WERI-Rb-1 (cell line): ENCODE measurements around the gene EPAS1.

ENCODE experiments used
- DNase-seq: peaks from one replicate; pipeline ENCODE4 v3.0.0-alpha.2; 2020
- H3K27ac ChIP-seq: fragments of 250-450 bp; sonication (Bioruptor Pico); 2 replicates; pipeline ENCODE4 v1.5.1; 2020; ENCODE audit warnings: mild to moderate bottlenecking, moderate library complexity
- H3K27me3 ChIP-seq: fragments of 250-450 bp; sonication (Bioruptor Pico); 2 replicates; pipeline ENCODE4 v1.5.1; 2021; ENCODE audit warnings: mild to moderate bottlenecking, low read depth, moderate library complexity; ENCODE audit not compliant: insufficient read depth, severe bottlenecking
- H3K36me3 ChIP-seq: fragments of 250-450 bp; sonication (Bioruptor Pico); 2 replicates; pipeline ENCODE4 v1.5.1; 2020; ENCODE audit warnings: mild to moderate bottlenecking, moderate library complexity
- H3K4me3 ChIP-seq: 2 replicates; pipeline ENCODE4 v1.5.1; 2011; ENCODE audit warnings: low read depth, mild to moderate bottlenecking, control low read depth, low read length
- H3K9me3 ChIP-seq: fragments of 250-450 bp; sonication (Bioruptor Pico); 2 replicates; pipeline ENCODE4 v1.5.1; 2021; ENCODE audit warnings: mild to moderate bottlenecking, moderate library complexity; ENCODE audit not compliant: severe bottlenecking
- CTCF ChIP-seq: IDR thresholded peaks from 2 replicates; pipeline ENCODE4 v1.5.1; 2011; ENCODE audit warnings: low read depth, mild to moderate bottlenecking, control low read depth, inconsistent platforms, low read length

Gene EPAS1

GRCh38 chr2:46368401-46368800, 71.2 kb downstream of the EPAS1 start:
- Histone ChIP-seq H3K27me3 (no peaks in the 10 kb centered on the region), H3K36me3 (no peaks in the 10 kb centered on the region), H3K27ac (no peak overlapping the region), H3K4me3 (no peak overlapping the region), H3K9me3 (peaks cover 6% of the 10 kb centered on the region)
- DNase-seq = no peak
- TF ChIP-seq CTCF = no peak

GRCh38 chr2:46369783-46370182, 72.6 kb downstream of the EPAS1 start:
- Histone ChIP-seq H3K4me3 (no peak overlapping the region), H3K27ac (no peak overlapping the region), H3K9me3 (peaks cover 7% of the 10 kb centered on the region), H3K36me3 (no peaks in the 10 kb centered on the region), H3K27me3 (no peaks in the 10 kb centered on the region)
- DNase-seq = no peak
- no peak for TF ChIP-seq CTCF

- no peak overlapping the region for H3K27ac ChIP-seq
These were observed 74.6 kb downstream of the EPAS1 start for GRCh38 chr2:46371854-46372253.

GRCh38 chr2:46372475-46372874, 75.3 kb downstream of the EPAS1 start:
- Histone ChIP-seq H3K36me3 (no peaks in the 10 kb centered on the region), H3K27ac (no peak overlapping the region), H3K4me3 (no peak overlapping the region), H3K9me3 (peaks cover 7% of the 10 kb centered on the region), H3K27me3 (no peaks in the 10 kb centered on the region)
- TF ChIP-seq CTCF = no peak
- no peak for DNase-seq

More at GRCh38 chr2:46371854-46372253, 74.6 kb downstream of the EPAS1 start:
- no peak for DNase-seq
- no peaks in the 10 kb centered on the region for H3K36me3 ChIP-seq
- no peak overlapping the region for H3K4me3 ChIP-seq
- no peak for TF ChIP-seq CTCF
- peaks cover 7% of the 10 kb centered on the region for H3K9me3 ChIP-seq
- no peaks in the 10 kb centered on the region for H3K27me3 ChIP-seq

GRCh38 chr2:46373238-46373637, 76.0 kb downstream of the EPAS1 start:
- H3K36me3 ChIP-seq = no peaks in the 10 kb centered on the region
- no peak for TF ChIP-seq CTCF
- H3K27me3 ChIP-seq = no peaks in the 10 kb centered on the region
- no peak for DNase-seq
- H3K4me3 ChIP-seq = no peak overlapping the region
- H3K9me3 ChIP-seq = peaks cover 7% of the 10 kb centered on the region
- H3K27ac ChIP-seq = no peak overlapping the region

- TF ChIP-seq CTCF = no peak
- no peak for DNase-seq
- H3K36me3 ChIP-seq = no peaks in the 10 kb centered on the region
- no peak overlapping the region for H3K27ac ChIP-seq
- H3K9me3 ChIP-seq = peaks cover 7% of the 10 kb centered on the region
- H3K27me3 ChIP-seq = no peaks in the 10 kb centered on the region
- H3K4me3 ChIP-seq = no peak overlapping the region
These were observed 78.4 kb downstream of the EPAS1 start for GRCh38 chr2:46375566-46376125.
